Peyer's patch (tissue), 4 donors: ENCODE data around the gene IGFBP7. TPM values are rescaled to one million over a fixed set of nuclear protein-coding genes. Genes with fewer than 3 reads are reported as not detected.

ENCODE experiments used
- DNase-seq, 3 donors: peaks; one replicate each; pipeline ENCODE4 v3.0.0-alpha.2; 2017 to 2019
- H3K27ac ChIP-seq, 4 donors: fragments of 200-600 bp; sonication (generic); one replicate each; pipeline ENCODE4 v1.5.1; 2016 to 2019
- H3K27me3 ChIP-seq, 2 donors: fragments of 200-600 bp; sonication (generic); one replicate each; pipeline ENCODE4 v1.5.1; 2019
- H3K36me3 ChIP-seq, 3 donors: fragments of 200-600 bp; sonication (generic); one replicate each; pipeline ENCODE4 v1.5.1; 2016 to 2019
- H3K4me1 ChIP-seq, 4 donors: fragments of 200-600 bp; sonication (generic); one replicate each; pipeline ENCODE4 v1.5.1; 2016 to 2019
- H3K4me3 ChIP-seq, 4 donors: fragments of 200-600 bp; sonication (generic); 1 replicate in 3 of 4; 2 replicates in 1 of 4; pipeline ENCODE4 v1.5.1; 2016 to 2019; ENCODE audit warnings: mild to moderate bottlenecking in 1 of 4
- H3K9me3 ChIP-seq, 4 donors: fragments of 200-600 bp; sonication (generic); one replicate each; pipeline ENCODE4 v1.5.1; 2016 to 2019; ENCODE audit warnings: mild to moderate bottlenecking in 1 of 4
- POLR2A ChIP-seq, 2 donors: fragments of 450-650 bp; IDR thresholded peaks; one replicate each; pipeline ENCODE4 v1.5.1; 2017; ENCODE audit warnings: antibody characterized with exemption in 2 of 2, mild to moderate bottlenecking in 2 of 2, moderate library complexity in 2 of 2
- total RNA-seq, 4 donors: library from RNA; depleted of rRNA; stranded (reverse); fragments of >200 nt; gene quantifications; one replicate each; pipeline ENCODE4 v1.1.0, GENCODE V29; 2016
- TF ChIP-seq, protein P1 (sequence below), 6 experiments: fragments of 450-650 bp in 4 of 6; fragments of 200-600 bp in 2 of 6; sonication (generic) in 1 of 6; IDR thresholded peaks; one replicate each; pipeline ENCODE4 v1.5.1; 2017 to 2019; ENCODE audit warnings: antibody characterized with exemption in 6 of 6, mild to moderate bottlenecking in 3 of 6, moderate library complexity in 1 of 6

IGFBP7 gene
- total RNA-seq, 4 donors from 2014 or later, result 37.1 to 92.1 (median 79.1) TPM

DNA sequence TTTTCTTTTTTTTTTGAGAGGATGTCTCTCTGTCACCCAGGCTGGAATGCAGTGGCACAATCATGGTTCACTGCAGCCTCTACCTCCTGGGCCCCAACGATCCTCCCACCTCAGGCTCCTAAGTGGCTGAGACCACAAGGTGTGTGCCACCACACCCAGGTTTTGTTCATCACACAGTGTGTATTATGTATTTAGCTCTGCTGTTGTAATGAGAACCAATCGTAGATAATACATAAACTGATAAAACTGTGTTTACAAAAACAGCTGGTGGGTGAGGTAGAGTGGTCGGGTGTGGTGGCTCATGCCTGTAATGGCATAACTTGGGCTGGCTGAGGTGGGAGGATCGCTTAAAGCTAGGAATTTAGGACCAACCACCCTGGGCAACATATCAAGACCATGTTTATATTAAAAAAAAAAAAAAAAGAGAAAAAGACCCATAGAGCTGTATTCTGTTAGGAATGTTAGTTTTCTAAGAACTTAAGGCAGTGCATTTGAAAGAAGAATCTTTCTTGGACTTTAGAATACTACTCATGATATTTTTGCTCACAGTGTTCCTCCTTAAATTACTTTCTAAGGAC lies 96.6 kb downstream of the IGFBP7 start:
- H3K36me3 ChIP-seq, result peaks cover 0 to 99% (median 10%) of the 10 kb centered on the region in 3 donors
- H3K27me3 ChIP-seq, result no peaks in the 10 kb centered on the region
- DNase-seq, result no peak
- no peak overlapping the region for H3K4me3 ChIP-seq
- no peaks in the 10 kb centered on the region for H3K4me1 ChIP-seq
- H3K27ac ChIP-seq, result no peak overlapping the region
- TF ChIP-seq, protein P1, sequence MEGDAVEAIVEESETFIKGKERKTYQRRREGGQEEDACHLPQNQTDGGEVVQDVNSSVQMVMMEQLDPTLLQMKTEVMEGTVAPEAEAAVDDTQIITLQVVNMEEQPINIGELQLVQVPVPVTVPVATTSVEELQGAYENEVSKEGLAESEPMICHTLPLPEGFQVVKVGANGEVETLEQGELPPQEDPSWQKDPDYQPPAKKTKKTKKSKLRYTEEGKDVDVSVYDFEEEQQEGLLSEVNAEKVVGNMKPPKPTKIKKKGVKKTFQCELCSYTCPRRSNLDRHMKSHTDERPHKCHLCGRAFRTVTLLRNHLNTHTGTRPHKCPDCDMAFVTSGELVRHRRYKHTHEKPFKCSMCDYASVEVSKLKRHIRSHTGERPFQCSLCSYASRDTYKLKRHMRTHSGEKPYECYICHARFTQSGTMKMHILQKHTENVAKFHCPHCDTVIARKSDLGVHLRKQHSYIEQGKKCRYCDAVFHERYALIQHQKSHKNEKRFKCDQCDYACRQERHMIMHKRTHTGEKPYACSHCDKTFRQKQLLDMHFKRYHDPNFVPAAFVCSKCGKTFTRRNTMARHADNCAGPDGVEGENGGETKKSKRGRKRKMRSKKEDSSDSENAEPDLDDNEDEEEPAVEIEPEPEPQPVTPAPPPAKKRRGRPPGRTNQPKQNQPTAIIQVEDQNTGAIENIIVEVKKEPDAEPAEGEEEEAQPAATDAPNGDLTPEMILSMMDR (IDR thresholded peaks at IDR 0.05), result no peak
- no peak for TF ChIP-seq POLR2A (IDR thresholded peaks at IDR 0.05)
- no peaks in the 10 kb centered on the region for H3K9me3 ChIP-seq

DNA sequence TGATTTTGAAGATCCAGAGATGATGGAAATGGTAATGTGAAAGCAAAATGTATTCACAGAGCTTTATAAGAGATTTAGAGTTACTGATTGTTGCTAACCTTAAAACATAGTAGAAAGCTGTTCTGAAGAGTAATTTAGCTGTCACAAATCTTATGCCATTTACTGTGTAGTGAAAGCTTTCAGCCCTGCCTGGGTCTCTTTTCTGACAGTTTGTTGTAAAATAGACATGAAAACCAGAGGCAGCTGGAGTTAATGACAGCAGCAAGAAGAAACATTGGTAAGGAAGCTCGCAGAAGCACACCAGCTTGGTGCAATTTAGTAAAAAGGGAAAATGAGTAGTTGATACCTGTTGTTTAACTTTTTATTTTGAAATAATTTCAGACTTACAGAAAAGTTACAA lies 110.4 kb downstream of the IGFBP7 start:
- no peak for TF ChIP-seq POLR2A (IDR thresholded peaks at IDR 0.05)
- TF ChIP-seq, protein P1 (IDR thresholded peaks at IDR 0.05), result no peak
- H3K36me3 ChIP-seq, result peaks cover 0 to 83% (median 0%) of the 10 kb centered on the region in 3 donors
- H3K9me3 ChIP-seq, result no peaks in the 10 kb centered on the region
- DNase-seq, result no peak
- H3K27ac ChIP-seq, result no peak overlapping the region
- H3K4me1 ChIP-seq, result no peaks in the 10 kb centered on the region
- H3K4me3 ChIP-seq, result no peak overlapping the region
- no peaks in the 10 kb centered on the region for H3K27me3 ChIP-seq

DNA sequence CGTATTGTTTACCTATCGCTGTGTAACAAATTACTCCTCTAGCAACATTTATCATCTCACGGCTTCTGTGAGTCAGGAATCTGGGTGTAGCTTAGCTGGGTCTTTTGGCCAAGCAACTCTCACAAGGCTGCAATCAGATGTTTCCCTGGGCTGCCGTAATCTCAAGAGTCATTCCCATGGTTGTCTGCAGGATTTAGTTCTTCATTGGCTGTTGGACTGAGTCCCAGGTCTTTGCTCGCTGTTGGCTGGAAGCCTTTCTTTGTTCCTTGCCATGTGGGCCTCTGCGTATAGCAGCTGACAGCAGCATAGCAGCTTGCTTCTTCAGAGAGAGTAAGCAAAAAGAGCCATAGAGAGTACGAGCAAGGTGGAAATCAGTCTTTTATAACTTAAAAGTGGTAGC lies 114.7 kb downstream of the IGFBP7 start:
- DNase-seq, result no peak
- H3K36me3 ChIP-seq, result peaks cover 0 to 89% (median 0%) of the 10 kb centered on the region in 3 donors
- TF ChIP-seq, protein P1 (IDR thresholded peaks at IDR 0.05), result no peak
- TF ChIP-seq POLR2A (IDR thresholded peaks at IDR 0.05), result no peak

DNA sequence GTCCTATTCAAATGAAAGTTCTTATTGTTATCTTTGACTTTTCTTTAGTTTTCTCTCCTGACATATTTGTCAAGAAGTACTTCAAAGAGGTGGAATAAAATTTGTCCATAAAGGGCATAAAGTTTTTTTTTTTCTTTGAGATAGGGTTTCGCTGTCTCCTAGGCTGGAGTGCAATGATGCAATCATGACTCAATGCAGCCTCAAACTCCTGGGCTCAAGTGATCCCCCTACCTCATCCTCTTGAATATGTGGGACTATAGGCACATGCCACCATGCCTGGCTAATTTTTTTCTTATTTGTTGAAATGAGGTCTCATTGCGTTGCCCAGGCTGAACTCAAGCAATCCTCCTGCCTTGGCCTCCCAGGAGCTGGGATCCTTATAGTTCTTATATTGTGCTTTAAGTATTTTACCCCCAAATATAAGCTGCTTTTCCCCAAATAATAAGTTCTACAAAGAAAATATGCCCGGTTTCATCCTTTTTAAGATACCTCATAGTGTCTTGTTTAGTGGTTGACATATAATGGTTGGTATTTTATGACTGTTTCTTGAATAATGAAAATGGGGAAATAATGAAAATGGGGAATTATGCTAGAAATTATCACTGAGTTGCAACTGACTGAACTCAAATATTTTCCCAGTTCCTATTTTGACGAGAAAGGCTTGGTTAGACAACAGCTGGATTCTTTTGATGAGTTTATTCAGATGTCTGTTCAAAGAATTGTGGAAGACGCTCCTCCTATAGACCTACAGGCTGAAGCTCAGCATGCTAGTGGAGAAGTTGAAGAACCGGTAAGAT lies 119.9 kb downstream of the IGFBP7 start:
- no peak overlapping the region for H3K27ac ChIP-seq
- no peak overlapping the region for H3K4me3 ChIP-seq
- no peak for DNase-seq
- peaks cover 0 to 88% (median 0%) of the 10 kb centered on the region in 3 donors for H3K36me3 ChIP-seq
- H3K27me3 ChIP-seq, result no peaks in the 10 kb centered on the region
- TF ChIP-seq, protein P1 (IDR thresholded peaks at IDR 0.05), result no peak
- TF ChIP-seq POLR2A (IDR thresholded peaks at IDR 0.05), result no peak
- H3K9me3 ChIP-seq, result no peaks in the 10 kb centered on the region
- no peaks in the 10 kb centered on the region for H3K4me1 ChIP-seq

More for the DNA sequence above, 114.7 kb downstream of the IGFBP7 start:
- peak overlapping the region in 1 of 4 donors; percentile 9 for H3K27ac ChIP-seq
- no peaks in the 10 kb centered on the region for H3K9me3 ChIP-seq
- no peak overlapping the region for H3K4me3 ChIP-seq
- no peaks in the 10 kb centered on the region for H3K27me3 ChIP-seq
- no peaks in the 10 kb centered on the region for H3K4me1 ChIP-seq

DNA sequence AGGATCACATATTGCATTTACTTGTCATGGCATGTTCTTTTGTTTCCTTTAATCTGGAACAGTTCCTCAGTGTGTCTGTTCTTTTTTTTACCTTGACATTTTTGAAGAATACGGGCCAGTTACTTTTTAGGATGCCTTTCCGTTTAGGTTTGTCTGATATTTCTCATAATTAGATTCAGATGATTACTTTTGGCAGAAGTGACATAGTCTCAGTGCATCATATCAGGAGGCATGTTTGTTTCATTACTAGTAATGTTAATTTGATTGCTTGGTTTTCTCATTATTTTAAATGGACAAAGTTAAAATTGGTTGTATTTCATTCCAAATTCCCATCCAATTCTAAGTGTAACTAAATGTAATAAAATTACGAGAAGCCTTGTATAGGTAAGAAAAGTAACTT lies 123.2 kb downstream of the IGFBP7 start:
- Histone ChIP-seq H3K4me1 (no peaks in the 10 kb centered on the region), H3K9me3 (no peaks in the 10 kb centered on the region), H3K4me3 (no peak overlapping the region), H3K27ac (no peak overlapping the region), H3K27me3 (no peaks in the 10 kb centered on the region), H3K36me3 (peaks cover 0 to 63% (median 0%) of the 10 kb centered on the region in 3 donors)
- no peak for DNase-seq
- TF ChIP-seq, protein P1 (IDR thresholded peaks at IDR 0.05), result no peak
- no peak for TF ChIP-seq POLR2A (IDR thresholded peaks at IDR 0.05)
